IPS-18a (cell line): Measurements from ENCODE around the gene CIAO2B.

ENCODE experiments used
- H3K27ac ChIP-seq: one replicate; pipeline ENCODE4 v1.5.1; 2013; ENCODE audit warnings: low read length
- H3K27me3 ChIP-seq: one replicate; pipeline ENCODE4 v1.6.1; 2013; ENCODE audit warnings: mild to moderate bottlenecking, low read length; ENCODE audit not compliant: control insufficient read depth, insufficient read depth
- H3K36me3 ChIP-seq: one replicate; pipeline ENCODE4 v1.6.1; 2013; ENCODE audit warnings: low read depth, low read length; ENCODE audit not compliant: control insufficient read depth
- H3K4me1 ChIP-seq: one replicate; pipeline ENCODE4 v1.6.1; 2013; ENCODE audit warnings: low read depth, low read length; ENCODE audit not compliant: control insufficient read depth
- H3K4me3 ChIP-seq: one replicate; pipeline ENCODE4 v1.5.1; 2013; ENCODE audit warnings: low read length
- H3K9ac ChIP-seq: one replicate; pipeline ENCODE4 v1.6.1; 2013; ENCODE audit warnings: mild to moderate bottlenecking, low read length, moderate library complexity
- H3K9me3 ChIP-seq: one replicate; pipeline ENCODE4 v1.6.1; 2013; ENCODE audit warnings: low read depth, low read length; ENCODE audit not compliant: control insufficient read depth

The CIAO2B gene

DNA sequence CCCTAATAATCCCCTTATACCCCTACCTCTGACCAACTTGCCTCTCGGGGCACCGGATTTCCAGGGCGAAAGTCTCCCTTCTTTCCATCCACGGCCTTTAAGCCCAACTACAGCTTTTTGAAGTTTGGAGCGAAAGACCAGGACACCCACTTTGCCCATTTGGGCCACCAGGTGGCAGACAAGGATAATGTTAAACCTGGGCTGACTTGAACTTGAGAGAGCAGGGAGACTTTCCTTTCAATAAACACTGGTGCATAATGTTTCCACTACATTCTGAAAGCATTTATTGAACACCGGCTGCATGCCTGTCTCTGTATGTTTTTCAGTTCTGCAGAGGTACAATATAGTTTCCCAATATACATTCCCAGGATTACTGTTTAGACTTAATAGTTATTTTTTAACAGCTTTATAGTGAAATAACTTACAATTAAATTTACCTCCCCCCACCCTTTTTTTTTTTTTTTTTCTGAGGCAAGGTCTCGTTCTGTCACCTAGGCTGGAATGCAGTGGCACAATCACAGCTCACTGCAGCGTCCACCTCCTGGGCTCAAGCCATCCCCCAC lies 20.0 kb upstream of the CIAO2B start:
- no peak overlapping the region for H3K27ac ChIP-seq
- H3K4me1 ChIP-seq: no peaks in the 10 kb centered on the region
- no peaks in the 10 kb centered on the region for H3K9me3 ChIP-seq

DNA sequence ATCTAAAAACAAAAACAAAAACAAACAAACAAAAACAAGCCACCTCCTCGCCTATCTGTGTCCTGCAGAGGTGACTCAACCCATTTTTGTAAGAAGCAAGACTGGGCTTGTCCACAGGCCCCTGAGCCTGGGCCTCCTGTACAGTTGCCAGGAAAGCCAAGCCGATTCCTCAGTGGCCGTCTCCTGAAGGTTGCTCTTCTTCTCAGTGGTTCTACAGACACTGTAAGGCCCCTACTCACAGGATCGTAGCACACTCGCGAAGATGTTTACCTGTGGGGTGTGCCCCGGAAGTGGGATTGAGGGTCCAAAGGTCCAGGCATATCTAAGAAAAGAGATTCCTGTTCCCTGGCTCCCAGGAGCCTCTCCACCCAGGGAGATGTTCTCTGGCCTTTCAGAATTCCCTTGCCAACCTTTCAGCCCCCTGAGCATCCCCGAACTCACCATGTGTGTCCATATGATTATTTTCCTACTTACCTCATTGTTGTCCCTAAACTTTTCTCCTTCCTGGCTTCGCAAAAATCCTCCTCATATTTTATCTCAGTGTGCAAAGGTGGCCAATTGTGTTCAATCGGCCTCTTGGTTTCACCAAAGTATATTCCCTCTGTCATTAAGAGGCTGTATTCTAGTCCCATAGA lies 19.4 kb upstream of the CIAO2B start:
- H3K9me3 ChIP-seq: no peaks in the 10 kb centered on the region
- H3K4me3 ChIP-seq: no peak overlapping the region
- no peaks in the 10 kb centered on the region for H3K27me3 ChIP-seq
- no peaks in the 10 kb centered on the region for H3K4me1 ChIP-seq
- H3K9ac ChIP-seq: no peak overlapping the region
- H3K27ac ChIP-seq: no peak overlapping the region
- H3K36me3 ChIP-seq: no peaks in the 10 kb centered on the region

More for the DNA sequence above, 20.0 kb upstream of the CIAO2B start:
- no peaks in the 10 kb centered on the region for H3K27me3 ChIP-seq
- no peak overlapping the region for H3K9ac ChIP-seq
- H3K36me3 ChIP-seq: no peaks in the 10 kb centered on the region
- no peak overlapping the region for H3K4me3 ChIP-seq

DNA sequence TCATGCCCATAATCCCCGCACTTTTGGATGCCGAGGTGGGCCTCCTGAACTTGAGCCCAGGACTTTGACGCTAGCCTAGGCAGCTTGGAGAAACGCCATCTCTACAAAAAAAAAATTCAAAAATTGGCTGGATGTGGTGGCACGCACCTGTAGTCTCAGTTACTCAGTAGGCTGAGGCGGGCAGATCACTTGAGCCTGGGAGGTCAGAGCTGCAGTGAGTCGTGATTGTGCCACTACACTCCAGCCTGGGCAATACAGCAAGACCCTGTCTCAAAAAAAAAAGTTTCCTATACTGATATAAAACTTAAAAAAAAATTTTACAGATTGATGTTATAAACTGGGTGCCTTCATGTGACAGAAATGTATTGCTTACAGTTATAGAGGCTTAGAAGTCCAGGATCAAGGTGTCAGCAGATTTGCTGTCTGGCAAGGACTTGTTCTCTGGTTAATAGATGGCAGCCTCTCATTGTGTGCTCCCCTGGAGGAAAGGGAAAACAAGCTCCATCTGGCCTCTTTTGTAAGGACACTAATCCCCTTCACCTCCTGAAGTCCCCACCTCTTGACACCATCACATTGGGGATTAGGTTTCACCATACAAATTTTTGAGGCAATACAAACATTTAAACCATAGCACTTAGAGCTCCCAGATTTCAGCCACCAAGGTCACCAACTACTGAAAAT lies 18.4 kb upstream of the CIAO2B start:
- Histone ChIP-seq H3K4me3 (no peak overlapping the region), H3K4me1 (no peaks in the 10 kb centered on the region), H3K9ac (no peak overlapping the region), H3K27me3 (no peaks in the 10 kb centered on the region), H3K36me3 (no peaks in the 10 kb centered on the region), H3K27ac (no peak overlapping the region), H3K9me3 (no peaks in the 10 kb centered on the region)

DNA sequence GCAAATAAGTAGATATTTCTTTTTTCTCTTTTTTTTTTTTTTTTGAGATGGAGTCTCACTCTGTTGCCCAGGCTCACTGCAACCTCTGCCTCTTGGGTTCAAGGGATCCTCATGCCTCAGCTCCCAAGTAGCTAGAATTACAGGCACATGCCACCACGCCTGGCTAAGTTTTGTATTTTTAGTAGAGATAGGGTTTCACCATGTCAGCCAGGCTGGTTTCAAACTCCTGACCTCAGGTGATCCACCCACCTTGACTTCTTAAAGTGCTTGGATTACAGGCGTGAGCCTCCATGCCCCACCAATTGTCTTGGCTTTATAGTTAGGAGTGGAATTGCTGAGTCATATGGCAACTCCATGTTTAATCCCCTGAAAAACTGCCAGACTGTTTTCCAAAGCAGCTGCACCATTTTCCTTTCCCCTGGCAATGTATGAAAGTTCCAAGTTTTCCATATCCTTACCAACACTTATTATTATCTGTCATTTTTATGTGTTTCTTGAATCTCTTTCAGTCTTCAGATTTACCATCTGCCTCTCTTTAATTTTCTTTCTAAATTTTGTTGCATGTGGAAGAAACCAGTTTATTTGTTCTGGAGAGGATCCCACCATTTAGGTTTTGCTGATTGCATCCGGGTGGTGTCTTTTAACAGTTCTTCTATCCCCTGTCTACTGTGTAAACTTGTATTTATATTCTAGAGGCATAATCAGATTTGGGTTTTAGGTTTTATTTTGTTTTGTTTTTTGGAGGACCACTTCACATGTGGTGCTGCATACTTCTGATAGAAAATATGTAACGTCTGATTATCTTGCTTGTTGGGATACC lies 17.0 kb upstream of the CIAO2B start:
- H3K27ac ChIP-seq: no peak overlapping the region
- no peaks in the 10 kb centered on the region for H3K36me3 ChIP-seq
- H3K4me1 ChIP-seq: no peaks in the 10 kb centered on the region
- no peaks in the 10 kb centered on the region for H3K27me3 ChIP-seq
- no peaks in the 10 kb centered on the region for H3K9me3 ChIP-seq
- no peak overlapping the region for H3K4me3 ChIP-seq
- no peak overlapping the region for H3K9ac ChIP-seq

DNA sequence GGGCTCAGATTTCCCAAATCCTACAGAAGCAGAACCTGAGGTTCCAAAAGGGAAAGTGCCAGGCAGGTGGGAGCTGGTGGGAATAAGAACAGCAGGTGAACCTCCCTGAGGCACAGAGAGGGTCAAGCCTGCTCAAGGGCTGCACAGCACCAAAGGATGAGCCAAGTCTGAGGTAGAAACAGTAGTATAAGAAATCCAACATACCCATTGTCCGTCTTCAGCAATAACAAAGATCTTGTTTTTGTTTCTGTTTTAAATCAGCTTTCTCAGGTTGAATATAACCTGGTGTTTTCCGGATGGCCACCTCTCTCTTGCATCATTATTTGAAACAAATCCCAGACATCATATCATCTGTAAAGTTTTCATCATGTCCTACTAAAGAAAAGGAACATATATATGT lies 16.2 kb upstream of the CIAO2B start:
- Histone ChIP-seq H3K9me3 (no peaks in the 10 kb centered on the region), H3K27ac (no peak overlapping the region), H3K27me3 (no peaks in the 10 kb centered on the region), H3K36me3 (no peaks in the 10 kb centered on the region), H3K9ac (no peak overlapping the region), H3K4me1 (no peaks in the 10 kb centered on the region), H3K4me3 (no peak overlapping the region)

DNA sequence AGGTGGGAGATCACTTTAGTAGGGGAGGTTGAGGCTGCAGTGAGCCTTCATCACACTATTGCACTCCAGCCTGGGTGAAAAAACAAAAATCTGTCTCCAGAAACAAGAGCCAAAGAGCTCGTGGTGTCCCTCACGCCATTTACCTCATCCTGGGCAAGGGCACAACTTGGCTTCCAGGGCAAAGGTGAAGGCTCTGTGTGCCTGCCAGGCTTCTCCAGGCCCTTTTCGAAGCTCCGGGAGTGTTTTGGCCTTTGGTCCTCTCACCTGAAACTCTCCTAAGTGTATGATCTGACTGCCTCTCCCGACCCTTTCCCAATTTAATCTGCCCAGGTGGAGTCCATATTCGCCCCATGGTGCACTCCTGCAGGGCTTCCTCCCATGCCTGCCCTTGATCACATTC lies 15.3 kb upstream of the CIAO2B start:
- Histone ChIP-seq H3K36me3 (no peaks in the 10 kb centered on the region), H3K9ac (no peak overlapping the region), H3K4me1 (no peaks in the 10 kb centered on the region), H3K27ac (no peak overlapping the region), H3K27me3 (no peaks in the 10 kb centered on the region), H3K4me3 (no peak overlapping the region), H3K9me3 (no peaks in the 10 kb centered on the region)

DNA sequence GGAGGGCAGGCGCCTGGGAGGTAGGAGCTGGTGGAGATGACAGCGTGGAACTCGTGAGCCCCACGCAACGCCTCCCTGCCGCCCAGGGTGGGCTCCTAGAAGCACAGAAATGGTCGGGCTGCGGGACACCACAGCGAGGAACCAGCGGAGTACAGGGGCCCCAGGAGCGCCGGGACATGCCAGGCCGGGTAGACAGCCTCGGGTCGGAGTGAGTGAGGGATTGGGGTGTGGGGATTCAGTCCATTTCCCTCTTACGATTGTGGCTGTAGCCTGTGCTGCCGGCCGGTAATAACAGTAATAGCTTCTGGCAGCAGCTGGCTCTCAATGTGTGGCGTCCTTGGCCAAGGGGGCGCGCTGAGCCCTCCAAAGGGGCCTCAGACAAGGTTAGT lies 14.6 kb upstream of the CIAO2B start:
- Histone ChIP-seq H3K9ac (no peak overlapping the region), H3K27ac (no peak overlapping the region), H3K36me3 (no peaks in the 10 kb centered on the region), H3K27me3 (no peaks in the 10 kb centered on the region), H3K4me1 (no peaks in the 10 kb centered on the region), H3K9me3 (no peaks in the 10 kb centered on the region), H3K4me3 (no peak overlapping the region)

DNA sequence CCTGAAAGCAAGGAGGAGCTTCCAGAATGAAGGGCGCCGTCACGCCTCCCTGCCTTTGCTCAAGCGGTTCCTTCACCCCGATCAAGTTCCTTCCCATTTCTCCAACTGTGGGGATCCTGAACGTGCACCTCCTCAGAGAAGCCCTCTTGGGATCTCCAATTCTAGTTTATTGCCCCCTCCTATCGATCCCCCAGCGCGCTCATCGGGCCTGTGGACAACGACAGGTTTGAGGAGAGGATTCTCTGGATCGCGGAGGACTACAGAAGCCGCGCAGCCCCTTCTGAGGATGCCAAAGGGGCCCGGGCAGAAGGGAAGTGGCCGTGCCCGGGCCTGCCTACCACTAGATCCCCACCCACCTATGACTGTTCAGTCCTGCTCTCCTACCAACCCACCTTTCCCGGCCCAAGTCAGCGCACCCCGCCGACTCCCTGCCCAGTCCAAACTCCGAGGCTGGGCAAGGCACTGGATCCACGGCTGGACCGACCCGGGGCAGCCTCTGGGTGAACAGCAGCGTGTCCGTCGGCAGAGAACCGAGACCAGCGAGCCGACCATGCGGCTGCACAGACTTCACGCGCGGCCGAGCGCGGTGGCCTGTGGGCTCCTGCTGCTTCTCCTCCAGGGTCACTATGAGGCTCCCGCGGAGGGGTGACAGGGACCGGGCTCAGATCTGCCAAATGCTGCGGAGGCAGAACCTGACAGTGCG lies 14.1 kb upstream of the CIAO2B start:
- H3K9me3 ChIP-seq: no peaks in the 10 kb centered on the region
- no peaks in the 10 kb centered on the region for H3K36me3 ChIP-seq
- H3K27me3 ChIP-seq: no peaks in the 10 kb centered on the region
- no peak overlapping the region for H3K9ac ChIP-seq
- H3K4me1 ChIP-seq: no peaks in the 10 kb centered on the region
- no peak overlapping the region for H3K27ac ChIP-seq
- no peak overlapping the region for H3K4me3 ChIP-seq

DNA sequence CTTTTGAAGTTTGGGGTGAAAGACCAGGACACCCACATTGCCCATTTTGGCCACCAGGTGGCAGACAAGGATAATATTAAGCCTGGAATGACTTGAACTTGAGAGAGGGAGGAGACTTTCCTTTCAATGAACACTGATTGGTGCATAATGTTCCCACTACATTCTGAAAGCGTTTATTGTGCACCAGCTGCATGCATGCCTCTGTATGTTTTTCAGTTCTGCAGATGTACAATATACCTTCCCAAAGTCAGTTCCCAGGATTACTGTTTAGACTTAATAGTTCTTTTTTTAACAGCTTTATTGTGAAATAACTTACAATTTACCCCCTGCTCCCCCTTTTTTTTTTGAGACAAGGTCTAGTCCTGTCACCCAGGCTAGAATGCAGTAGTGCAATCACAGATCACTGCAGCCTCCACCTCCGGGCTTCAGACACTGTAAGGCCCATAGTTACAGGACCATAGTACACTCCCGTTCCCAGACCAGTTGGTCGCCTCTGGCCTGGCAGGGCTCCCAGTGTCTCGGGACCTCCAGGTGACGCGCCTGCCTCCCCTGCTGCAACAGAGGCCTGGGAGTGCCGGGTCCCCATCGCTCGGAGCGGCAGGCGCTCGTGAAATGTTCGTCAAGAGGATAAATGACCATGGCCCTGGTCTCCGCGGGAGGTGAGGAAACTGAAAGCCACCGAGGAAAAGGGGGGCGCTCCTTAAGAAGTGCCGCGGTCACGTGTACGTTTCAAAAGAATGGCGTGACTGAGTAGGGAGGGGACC lies 13.3 kb upstream of the CIAO2B start:
- no peak overlapping the region for H3K9ac ChIP-seq
- H3K9me3 ChIP-seq: no peaks in the 10 kb centered on the region
- no peaks in the 10 kb centered on the region for H3K4me1 ChIP-seq
- H3K27me3 ChIP-seq: no peaks in the 10 kb centered on the region
- H3K4me3 ChIP-seq: no peak overlapping the region
- H3K27ac ChIP-seq: no peak overlapping the region
- H3K36me3 ChIP-seq: no peaks in the 10 kb centered on the region

DNA sequence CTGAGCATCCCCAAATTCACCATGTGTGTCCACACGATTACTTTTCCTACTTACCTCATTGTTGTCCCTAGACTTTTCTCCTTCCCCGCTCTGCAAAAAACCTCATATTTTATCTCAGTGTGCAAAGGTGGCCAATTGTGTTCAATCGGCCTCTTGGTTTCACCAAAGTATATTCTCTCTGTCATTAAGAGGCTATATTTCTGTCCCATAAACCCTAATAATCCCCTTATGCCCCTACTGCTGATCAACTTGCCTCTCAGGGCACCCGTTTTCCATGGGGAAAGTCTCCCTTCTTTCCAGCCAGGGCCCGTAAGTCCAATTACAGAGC lies 12.7 kb upstream of the CIAO2B start:
- Histone ChIP-seq H3K9ac (no peak overlapping the region), H3K9me3 (no peaks in the 10 kb centered on the region)

DNA sequence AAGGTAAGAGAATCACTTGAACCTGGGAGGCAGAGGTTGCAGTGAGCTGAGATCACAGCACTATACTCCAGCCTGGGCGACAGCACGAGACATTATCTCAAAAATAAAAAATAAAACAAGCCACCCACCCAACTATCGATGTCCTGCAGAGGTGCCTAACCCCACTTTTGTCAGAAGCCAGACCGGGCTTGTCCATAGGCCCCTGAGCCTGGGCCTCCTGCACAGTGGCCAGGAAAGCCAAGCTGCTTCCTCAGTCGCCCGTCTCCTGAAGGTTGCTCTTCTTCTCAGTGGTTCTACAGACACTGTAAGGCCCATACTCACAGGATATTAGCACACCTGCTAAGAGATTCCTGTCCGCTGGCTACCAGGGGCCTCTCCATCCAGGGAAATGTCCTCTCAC lies 12.3 kb upstream of the CIAO2B start:
- Histone ChIP-seq H3K27me3 (no peaks in the 10 kb centered on the region), H3K36me3 (peaks cover 3% of the 10 kb centered on the region), H3K4me3 (no peak overlapping the region), H3K9ac (no peak overlapping the region), H3K27ac (no peak overlapping the region), H3K4me1 (no peaks in the 10 kb centered on the region), H3K9me3 (no peaks in the 10 kb centered on the region)

More for the DNA sequence above, 12.7 kb upstream of the CIAO2B start:
- H3K27ac ChIP-seq: no peak overlapping the region
- peaks cover 2% of the 10 kb centered on the region for H3K36me3 ChIP-seq
- no peak overlapping the region for H3K4me3 ChIP-seq
- H3K27me3 ChIP-seq: no peaks in the 10 kb centered on the region
- no peaks in the 10 kb centered on the region for H3K4me1 ChIP-seq
